K562 (cell line): ENCODE data around the gene SLC16A5. TPM values are rescaled to one million over a fixed set of nuclear protein-coding genes. Genes with fewer than 3 reads are reported as not detected.

ENCODE experiments used
- ARHGAP35 ChIP-seq: fragments of 450-650 bp; IDR thresholded peaks from 2 replicates; pipeline ENCODE4 v1.6.1; 2018; ENCODE audit not compliant: partially characterized antibody
- CHD4 ChIP-seq: fragments of 200-600 bp; sonication (generic); IDR thresholded peaks from 3 replicates; pipeline ENCODE4 v1.6.1; 2012; ENCODE audit warnings: low read depth, mild to moderate bottlenecking, mixed read lengths, low read length, inconsistent platforms; ENCODE audit not compliant: insufficient read depth, insufficient replicate concordance, poor library complexity, severe bottlenecking
- ETS2 ChIP-seq: IDR thresholded peaks from 2 replicates; pipeline ENCODE4 v1.6.1; 2016; ENCODE audit warnings: borderline replicate concordance, missing genetic modification characterization, mild to moderate bottlenecking, moderate library complexity, missing compliant biosample characterization; ENCODE audit not compliant: poor library complexity, severe bottlenecking
- HDGF ChIP-seq: fragments of 450-650 bp; IDR thresholded peaks from 2 replicates; pipeline ENCODE4 v1.6.1; 2016
- KDM4B ChIP-seq, 2 experiments: fragments of 450-650 bp in 1 of 2; sonication (generic) in 1 of 2; IDR thresholded peaks; 2 replicates each; pipeline ENCODE4 v1.6.1; 2016 to 2017; ENCODE audit warnings: borderline replicate concordance in 2 of 2, antibody characterized with exemption in 1 of 2, low read depth in 1 of 2, mild to moderate bottlenecking in 1 of 2
- MCM3 ChIP-seq: fragments of 450-650 bp; IDR thresholded peaks from 2 replicates; pipeline ENCODE4 v1.6.1; 2016
- MEIS2 ChIP-seq: fragments of 450-650 bp; IDR thresholded peaks from 2 replicates; pipeline ENCODE4 v1.6.1; 2014; ENCODE audit warnings: mild to moderate bottlenecking; ENCODE audit not compliant: partially characterized antibody
- MIER1 ChIP-seq: fragments of 450-650 bp; IDR thresholded peaks from 2 replicates; pipeline ENCODE4 v1.6.1; 2016; ENCODE audit warnings: antibody characterized with exemption, mild to moderate bottlenecking, low read depth
- MTA3 ChIP-seq: fragments of 450-650 bp; formaldehyde crosslinking; IDR thresholded peaks from 2 replicates; pipeline ENCODE4 v1.6.1; 2017; ENCODE audit warnings: mild to moderate bottlenecking, borderline replicate concordance
- PTTG1 ChIP-seq: fragments of 450-650 bp; IDR thresholded peaks from 2 replicates; pipeline ENCODE4 v1.6.1; 2016; ENCODE audit warnings: low read depth, mild to moderate bottlenecking, missing genetic modification characterization, missing compliant biosample characterization
- PURB ChIP-seq: sonication (generic); formaldehyde crosslinking; IDR thresholded peaks from 2 replicates; pipeline ENCODE4 v1.9.0; 2021; ENCODE audit warnings: low read depth, mild to moderate bottlenecking, missing genetic modification reagents
- SAP30 ChIP-seq: fragments of 200-600 bp; sonication (generic); IDR thresholded peaks from 2 replicates; pipeline ENCODE4 v1.6.1; 2012; ENCODE audit warnings: borderline replicate concordance, low read depth, mild to moderate bottlenecking, moderate library complexity, low read length, control low read depth, inconsistent platforms; ENCODE audit not compliant: insufficient read depth, poor library complexity, severe bottlenecking
- SMAD1 ChIP-seq: fragments of 150-350 bp; IDR thresholded peaks from 2 replicates; pipeline ENCODE4 v1.6.1; 2014; ENCODE audit warnings: low read length, low read depth; ENCODE audit not compliant: partially characterized antibody
- SMARCA5 ChIP-seq: fragments of 450-650 bp; IDR thresholded peaks from 2 replicates; pipeline ENCODE4 v1.6.1; 2016
- TAF7 ChIP-seq: fragments of 450-650 bp; IDR thresholded peaks from 2 replicates; pipeline ENCODE4 v1.6.1; 2016; ENCODE audit warnings: missing genetic modification characterization, missing compliant biosample characterization
- ZKSCAN8 ChIP-seq: fragments of 200-800 bp; sonication (Bioruptor generic); IDR thresholded peaks from 2 replicates; pipeline ENCODE4 v1.6.1; 2016; ENCODE audit warnings: missing genetic modification characterization, missing compliant biosample characterization
- ZNF253 ChIP-seq: fragments of 250-450 bp; sonication (Bioruptor Pico); conservative IDR thresholded peaks from 2 replicates; pipeline ENCODE4 v1.6.1; 2021; ENCODE audit warnings: mild to moderate bottlenecking
- ZNF354B ChIP-seq: fragments of 250-450 bp; sonication (Bioruptor Pico); IDR thresholded peaks from 2 replicates; pipeline ENCODE4 v1.4.0; 2020
- ZNF766 ChIP-seq: fragments of 200-800 bp; sonication (Bioruptor generic); conservative IDR thresholded peaks from 2 replicates; pipeline ENCODE4 v1.6.1; 2016; ENCODE audit warnings: missing genetic modification characterization, missing compliant biosample characterization
- polyA plus RNA-seq, 8 experiments: library from polyadenylated mRNA; depleted of rRNA in 4 of 8; stranded (reverse) in 5 of 8; unstranded in 3 of 8; fragments of >200 nt; fragmentation: Nextera tagmentation in 2 of 8; fragmentation: Illumina TruSeq in 1 of 8; extraction: Ambion mirVana in 2 of 8; extraction: Trizol in 1 of 8; gene quantifications; 2 replicates each; pipeline versions ENCODE4 v1.2.1 to v1.2.3, GENCODE V29; 2011 to 2014; ENCODE audit warnings: inconsistent platforms in 1 of 8, missing spikeins in 1 of 8
- total RNA-seq, 7 experiments: library from RNA; depleted of rRNA in 6 of 7; stranded (reverse); fragments of >200 nt in 6 of 7; fragmentation: Illumina TruSeq in 2 of 7; extraction: Trizol in 2 of 7; gene quantifications; 2 replicates each; pipeline versions ENCODE4 v1.2.1 to v1.2.3, GENCODE V29; 2011 to 2021; ENCODE audit warnings: low replicate concordance in 1 of 7
- TF ChIP-seq, protein P1 (sequence below): fragments of 250-450 bp; sonication (Bioruptor Pico); IDR thresholded peaks from 2 replicates; pipeline ENCODE4 v1.9.0; 2021; ENCODE audit warnings: mild to moderate bottlenecking, inconsistent platforms
- TF ChIP-seq, protein P2 (sequence below): fragments of 450-650 bp; IDR thresholded peaks from 2 replicates; pipeline ENCODE4 v1.6.1; 2016; ENCODE audit warnings: borderline replicate concordance
- TF ChIP-seq, protein P3 (sequence below), 3 experiments: fragments of 200-800 bp in 1 of 3; sonication (Bioruptor generic) in 1 of 3; sonication (generic) in 1 of 3; formaldehyde crosslinking in 1 of 3; IDR thresholded peaks; 2 replicates each; pipeline versions ENCODE4 v1.6.1 to v1.8.0; 2016 to 2022; ENCODE audit warnings: mild to moderate bottlenecking in 2 of 3, missing compliant biosample characterization in 2 of 3, missing genetic modification characterization in 2 of 3, missing genetic modification reagents in 1 of 3

Gene SLC16A5
- total and polyA plus RNA-seq, 9 of the 15 experiments (the other 6 are each of a cell fraction or from before 2014, with no cell fraction given), result 0.06 to 2.6 (median 0.91) TPM

DNA sequence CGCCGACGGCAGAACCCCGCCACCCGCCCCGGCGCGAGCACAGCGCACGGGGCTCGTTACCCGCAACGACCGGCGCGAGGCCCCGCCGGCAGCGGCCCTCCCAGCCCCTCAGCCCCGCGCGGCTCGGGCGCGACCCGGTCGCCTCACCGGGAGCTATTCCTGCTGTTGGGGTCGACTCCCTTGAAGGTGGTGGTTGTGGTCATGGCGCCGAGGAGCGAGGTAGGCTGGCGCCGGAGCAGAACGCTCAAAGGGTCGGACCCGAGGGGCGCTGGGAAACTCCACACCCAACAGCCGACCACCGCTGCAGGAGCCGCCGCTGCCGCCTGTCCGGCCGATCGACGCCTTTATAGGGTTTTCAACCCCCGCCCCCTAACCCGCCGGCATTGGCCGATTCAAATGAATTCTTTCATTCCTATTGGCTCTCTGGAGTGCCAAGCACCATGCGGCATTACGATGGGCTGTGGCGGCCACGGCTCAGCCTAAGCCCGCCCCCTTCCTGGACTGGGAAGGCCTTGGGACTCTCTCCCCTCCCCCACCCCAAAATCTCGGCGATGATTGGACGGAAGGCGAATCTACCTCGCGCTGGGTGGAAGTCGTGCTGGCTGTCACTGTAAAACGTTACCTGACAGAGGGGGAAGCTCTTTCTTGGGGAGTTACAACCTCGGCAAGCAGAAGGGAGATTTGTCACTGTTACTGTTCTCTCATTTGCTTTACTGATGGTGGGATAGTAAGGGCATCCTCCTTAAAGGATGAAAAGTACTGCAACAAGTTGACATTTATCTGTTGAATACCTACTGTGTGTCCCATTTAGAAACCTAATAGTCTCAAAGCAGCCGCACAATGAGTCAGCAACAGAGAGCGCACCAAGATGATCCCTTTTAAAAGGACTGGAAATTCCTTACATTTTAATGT is 66.7 kb downstream of the SLC16A5 start, which contains the start of gene JPT1 (continued):
- TF ChIP-seq, protein P1, sequence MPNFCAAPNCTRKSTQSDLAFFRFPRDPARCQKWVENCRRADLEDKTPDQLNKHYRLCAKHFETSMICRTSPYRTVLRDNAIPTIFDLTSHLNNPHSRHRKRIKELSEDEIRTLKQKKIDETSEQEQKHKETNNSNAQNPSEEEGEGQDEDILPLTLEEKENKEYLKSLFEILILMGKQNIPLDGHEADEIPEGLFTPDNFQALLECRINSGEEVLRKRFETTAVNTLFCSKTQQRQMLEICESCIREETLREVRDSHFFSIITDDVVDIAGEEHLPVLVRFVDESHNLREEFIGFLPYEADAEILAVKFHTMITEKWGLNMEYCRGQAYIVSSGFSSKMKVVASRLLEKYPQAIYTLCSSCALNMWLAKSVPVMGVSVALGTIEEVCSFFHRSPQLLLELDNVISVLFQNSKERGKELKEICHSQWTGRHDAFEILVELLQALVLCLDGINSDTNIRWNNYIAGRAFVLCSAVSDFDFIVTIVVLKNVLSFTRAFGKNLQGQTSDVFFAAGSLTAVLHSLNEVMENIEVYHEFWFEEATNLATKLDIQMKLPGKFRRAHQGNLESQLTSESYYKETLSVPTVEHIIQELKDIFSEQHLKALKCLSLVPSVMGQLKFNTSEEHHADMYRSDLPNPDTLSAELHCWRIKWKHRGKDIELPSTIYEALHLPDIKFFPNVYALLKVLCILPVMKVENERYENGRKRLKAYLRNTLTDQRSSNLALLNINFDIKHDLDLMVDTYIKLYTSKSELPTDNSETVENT (CRISPR knock-in tag), result peak; percentile 95
- peak; percentile 100 for TF ChIP-seq MTA3
- TF ChIP-seq, protein P2, sequence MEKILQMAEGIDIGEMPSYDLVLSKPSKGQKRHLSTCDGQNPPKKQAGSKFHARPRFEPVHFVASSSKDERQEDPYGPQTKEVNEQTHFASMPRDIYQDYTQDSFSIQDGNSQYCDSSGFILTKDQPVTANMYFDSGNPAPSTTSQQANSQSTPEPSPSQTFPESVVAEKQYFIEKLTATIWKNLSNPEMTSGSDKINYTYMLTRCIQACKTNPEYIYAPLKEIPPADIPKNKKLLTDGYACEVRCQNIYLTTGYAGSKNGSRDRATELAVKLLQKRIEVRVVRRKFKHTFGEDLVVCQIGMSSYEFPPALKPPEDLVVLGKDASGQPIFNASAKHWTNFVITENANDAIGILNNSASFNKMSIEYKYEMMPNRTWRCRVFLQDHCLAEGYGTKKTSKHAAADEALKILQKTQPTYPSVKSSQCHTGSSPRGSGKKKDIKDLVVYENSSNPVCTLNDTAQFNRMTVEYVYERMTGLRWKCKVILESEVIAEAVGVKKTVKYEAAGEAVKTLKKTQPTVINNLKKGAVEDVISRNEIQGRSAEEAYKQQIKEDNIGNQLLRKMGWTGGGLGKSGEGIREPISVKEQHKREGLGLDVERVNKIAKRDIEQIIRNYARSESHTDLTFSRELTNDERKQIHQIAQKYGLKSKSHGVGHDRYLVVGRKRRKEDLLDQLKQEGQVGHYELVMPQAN, result peak; percentile 56; the same call in 1 of the 2 replicates
- TF ChIP-seq ZNF253 (CRISPR knock-in tag), result no peak
- TF ChIP-seq MCM3, result no peak
- no peak for TF ChIP-seq PTTG1 (tag)
- TF ChIP-seq MIER1, result no peak
- TF ChIP-seq, protein P3, sequence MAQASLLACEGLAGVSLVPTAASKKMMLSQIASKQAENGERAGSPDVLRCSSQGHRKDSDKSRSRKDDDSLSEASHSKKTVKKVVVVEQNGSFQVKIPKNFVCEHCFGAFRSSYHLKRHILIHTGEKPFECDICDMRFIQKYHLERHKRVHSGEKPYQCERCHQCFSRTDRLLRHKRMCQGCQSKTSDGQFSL (CRISPR knock-in tag; IDR thresholded peaks at IDR 0.05), result peak; percentile 47; the same call in 1 of the 2 replicates
- TF ChIP-seq, protein P3 (tag; IDR thresholded peaks at IDR 0.05), result no peak
- peak; percentile 45; the same call in 1 of the 2 replicates for TF ChIP-seq TAF7
- peak; percentile 34 for TF ChIP-seq SAP30
- no peak for TF ChIP-seq ZNF766 (CRISPR knock-in tag)
- peak in 1 of 2 experiments; percentile 55; a peak in 1 of 4 replicates for TF ChIP-seq KDM4B (IDR thresholded peaks at IDR 0.05; ENCODE audit: borderline replicate concordance in 2 of 2, low read depth in 1 of 2)
- no peak for TF ChIP-seq HDGF
- TF ChIP-seq SMARCA5, result no peak
- TF ChIP-seq PURB (CRISPR knock-in tag), result no peak
- peak; percentile 70 for TF ChIP-seq MEIS2
- TF ChIP-seq CHD4, result no peak
- no peak for TF ChIP-seq ETS2 (tag)
- TF ChIP-seq ARHGAP35, result no peak
- peak; percentile 83 for TF ChIP-seq SMAD1
- no peak for TF ChIP-seq ZNF354B
- no peak for TF ChIP-seq ZKSCAN8 (CRISPR knock-in tag)
